Left hindlimb (tissue), 1 donor: ENCODE data around the gene CLEC18A.
A peak's percentile ranks its signal among the peaks of the same experiment; 100 is the strongest.
"Not testable (repeated sequence)": the region's sequence is repeated elsewhere in the genome, so short reads cannot be mapped to it uniquely, and the experiment has no call there.

Experiments used
- DNase-seq: peaks from one replicate; pipeline ENCODE4 v3.0.0-alpha.2; 2018

CLEC18A gene

DNA sequence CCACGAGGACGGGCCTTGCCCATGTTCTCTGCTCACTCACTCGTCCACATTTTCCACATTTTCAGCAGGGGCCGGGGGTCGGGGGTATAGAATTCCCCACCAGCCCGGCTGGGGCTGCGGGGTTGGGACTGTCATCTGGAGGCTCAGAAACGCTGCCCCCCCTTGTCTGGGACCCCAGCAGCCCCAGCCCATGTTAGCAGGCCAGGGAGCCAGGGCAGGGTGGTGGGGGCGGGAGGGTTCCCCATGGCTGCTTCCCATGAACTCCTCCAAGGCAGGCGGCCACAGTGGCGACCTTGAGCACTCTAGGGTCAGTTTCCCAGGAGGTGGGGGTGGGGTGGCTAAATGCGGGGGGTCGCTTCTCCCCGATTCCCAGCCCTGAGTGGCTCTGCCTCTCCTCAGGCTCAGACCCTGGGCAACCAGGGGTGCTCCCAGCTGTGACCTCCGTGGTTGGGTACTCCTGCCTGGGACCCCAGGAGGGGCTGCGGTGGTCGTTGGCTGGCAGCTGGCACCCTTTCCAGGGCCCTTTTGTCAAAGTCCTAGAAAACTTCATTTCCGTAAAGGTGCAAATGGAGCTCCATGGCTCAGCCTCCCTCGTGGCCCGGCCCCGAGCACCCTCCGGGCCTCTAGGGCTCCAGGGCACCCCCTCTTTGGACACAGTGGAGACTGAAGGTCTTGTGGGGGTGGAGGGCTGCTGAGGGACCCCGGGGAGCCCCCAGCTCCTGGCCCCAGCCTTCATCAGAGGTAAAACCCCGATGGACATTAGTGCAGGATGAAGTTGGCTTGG lies 1.6 kb downstream of the CLEC18A start:
- peak; percentile 13 for DNase-seq

DNA sequence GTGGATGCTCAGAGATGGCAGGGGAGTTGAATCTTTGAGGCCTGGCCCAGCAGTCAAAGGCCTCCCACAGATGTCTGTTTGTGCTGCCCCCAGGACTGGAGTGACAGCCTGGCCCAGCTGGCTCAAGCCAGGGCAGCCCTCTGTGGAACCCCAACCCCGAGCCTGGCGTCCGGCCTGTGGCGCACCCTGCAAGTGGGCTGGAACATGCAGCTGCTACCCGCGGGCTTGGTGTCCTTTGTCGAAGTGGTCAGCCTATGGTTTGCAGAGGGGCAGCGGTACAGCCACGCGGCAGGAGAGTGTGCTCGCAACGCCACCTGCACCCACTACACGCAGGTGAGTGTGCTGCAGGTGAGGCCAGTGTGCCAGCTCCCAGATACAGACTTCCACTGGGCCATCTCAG lies 3.1 kb downstream of the CLEC18A start:
- DNase-seq: peak; percentile 38

DNA sequence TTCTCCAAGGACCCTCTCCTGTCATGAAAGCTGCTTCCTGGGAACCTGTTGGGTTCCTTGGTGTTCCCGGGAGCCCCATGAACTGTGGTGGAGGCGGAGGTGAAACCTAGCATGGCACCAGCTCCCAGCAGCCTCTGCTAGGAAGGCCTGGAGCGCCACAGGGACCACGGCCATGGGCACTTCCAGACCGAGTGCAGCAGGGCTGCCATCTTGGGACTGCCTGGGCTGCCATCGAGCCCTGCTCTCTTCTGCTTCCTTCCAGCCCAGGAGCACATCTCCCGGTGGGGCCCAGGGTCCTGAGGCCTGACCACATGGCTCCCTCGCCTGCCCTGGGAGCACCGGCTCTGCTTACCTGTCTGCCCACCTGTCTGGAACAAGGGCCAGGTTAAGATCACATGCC lies 12.2 kb downstream of the CLEC18A start:
- not testable (repeated sequence) for DNase-seq

DNA sequence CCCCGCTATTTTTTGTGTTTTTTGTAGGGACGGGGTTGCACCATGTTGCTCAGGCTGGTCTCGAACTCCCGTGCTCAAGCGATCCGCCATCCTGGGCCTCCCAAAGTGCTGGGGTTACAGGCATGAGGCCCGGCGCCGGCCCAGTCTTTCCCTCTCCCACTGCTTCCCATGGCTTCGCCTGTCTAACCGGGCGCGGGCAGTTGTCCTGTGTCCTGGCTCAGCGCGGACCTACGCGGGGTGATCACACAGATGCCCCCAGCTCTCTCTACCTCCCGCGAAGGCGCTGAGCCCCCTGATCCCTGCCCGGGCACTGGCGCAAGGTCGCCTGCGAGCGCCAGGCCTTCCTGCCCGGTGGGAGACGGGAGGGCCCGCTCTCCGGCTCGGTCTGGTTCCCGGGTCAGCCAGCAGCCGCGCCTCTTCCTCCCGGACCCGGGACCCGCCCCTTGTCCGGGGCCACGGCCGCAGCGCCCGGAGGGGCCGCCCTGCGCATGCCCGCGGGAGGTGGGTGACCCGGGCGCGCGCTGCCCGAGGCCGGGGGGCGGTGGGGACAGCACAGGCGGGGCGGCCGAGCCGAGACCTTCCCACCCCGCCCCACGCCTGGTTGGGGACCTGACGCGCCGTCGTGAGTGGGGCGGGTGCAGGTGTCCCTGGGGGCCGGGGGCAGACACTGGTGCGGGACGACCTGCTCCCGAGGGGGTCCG lies 14.0 kb downstream of the CLEC18A start:
- not testable (repeated sequence) for DNase-seq

DNA sequence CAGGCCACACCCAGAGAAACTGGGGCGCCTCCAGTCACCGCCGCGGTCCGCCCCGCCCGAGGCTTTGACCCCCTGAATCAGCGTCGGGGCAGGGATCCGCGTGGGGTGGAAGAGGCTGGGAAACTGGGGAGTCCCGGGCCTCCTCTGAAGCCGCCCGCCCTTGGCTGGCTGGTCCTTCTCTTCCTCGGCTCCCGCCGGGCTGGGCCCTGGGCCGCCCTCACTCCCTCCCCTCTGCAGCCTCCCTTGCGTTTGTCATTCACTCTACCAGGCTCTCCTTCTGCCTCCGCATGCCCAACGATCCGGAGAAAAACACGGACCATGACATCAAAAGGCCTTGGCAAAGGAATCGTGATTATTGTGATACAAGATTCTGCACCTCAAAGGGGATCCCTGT lies 14.5 kb downstream of the CLEC18A start:
- DNase-seq: not testable (repeated sequence)

DNA sequence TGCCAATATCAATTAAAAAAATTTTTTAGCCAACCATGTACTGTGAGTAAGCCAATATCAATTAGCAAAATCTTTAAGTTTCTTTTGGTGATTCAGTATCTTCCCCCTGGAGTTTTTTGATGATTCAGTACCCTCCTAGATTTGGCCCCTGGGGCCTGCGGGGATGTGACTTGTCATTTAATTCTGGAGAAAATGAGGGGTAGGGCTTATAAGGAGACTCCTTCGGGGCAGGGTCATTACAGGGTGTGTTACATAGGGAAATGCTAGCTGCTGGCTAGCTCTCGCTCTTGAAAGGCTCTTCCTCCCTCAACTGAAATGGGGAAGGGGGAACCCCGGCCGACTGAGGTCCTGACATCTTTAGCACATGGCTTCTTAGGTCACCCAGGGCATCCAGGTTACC lies 16.6 kb downstream of the CLEC18A start:
- not testable (repeated sequence) for DNase-seq

DNA sequence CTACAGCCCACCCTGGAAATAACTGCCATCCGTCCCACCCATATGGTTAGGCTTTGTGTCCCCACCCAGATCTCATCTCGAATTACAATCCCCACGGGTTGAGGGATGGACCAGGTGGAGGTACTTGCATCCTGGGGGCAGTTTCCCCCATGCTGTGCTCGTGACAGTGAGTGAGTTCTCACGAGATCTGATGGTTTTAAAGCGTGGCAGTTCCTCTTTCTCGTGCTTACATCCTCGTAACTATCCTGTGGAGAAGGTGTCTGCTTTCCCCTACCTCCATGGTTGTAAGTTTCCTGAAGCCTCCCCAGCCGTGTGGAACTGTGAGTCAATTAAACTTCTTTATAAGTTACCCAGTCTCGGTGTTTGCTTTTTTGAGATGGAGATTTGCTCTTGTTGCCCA lies 17.0 kb downstream of the CLEC18A start:
- DNase-seq: not testable (repeated sequence)

DNA sequence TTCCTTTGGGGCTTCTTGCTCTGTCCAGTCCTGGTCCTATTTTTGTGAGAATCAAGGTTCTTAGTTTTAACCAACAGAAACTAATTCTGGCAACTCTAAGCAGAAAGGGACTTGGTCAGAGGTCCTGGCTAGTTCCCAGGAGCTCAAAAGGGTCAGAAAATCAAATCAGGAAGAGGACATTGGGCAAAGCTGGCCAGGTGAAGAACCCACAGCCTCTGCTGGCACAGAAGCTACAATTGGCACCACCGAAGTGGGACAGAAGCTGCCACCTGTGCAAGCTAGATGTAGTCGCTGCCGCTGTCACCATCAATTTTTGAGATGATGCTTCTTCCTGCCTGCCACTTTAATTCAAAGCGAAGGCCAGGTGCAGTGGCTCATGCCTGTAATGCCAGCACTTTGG lies 18.5 kb downstream of the CLEC18A start:
- not testable (repeated sequence) for DNase-seq

DNA sequence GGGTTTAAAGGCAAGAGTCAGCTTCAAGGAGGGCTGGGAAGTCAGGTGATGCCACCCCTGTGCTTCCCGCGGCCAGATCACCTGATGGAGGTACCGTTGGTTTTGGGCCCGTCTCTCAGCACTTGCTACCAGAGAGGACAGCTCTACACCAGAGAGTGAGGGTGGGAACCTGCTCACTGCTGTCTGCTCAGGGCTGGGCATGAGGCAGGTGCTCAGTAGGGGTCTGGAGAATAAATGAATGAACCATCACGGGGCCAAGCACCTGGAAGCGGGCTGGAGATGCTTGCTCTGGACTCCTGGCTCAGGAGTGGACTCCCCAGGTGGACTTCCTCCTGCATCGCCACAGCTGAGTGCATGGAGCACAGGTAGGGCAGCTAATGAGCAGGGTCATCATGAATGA lies 21.0 kb downstream of the CLEC18A start:
- DNase-seq: not testable (repeated sequence)

DNA sequence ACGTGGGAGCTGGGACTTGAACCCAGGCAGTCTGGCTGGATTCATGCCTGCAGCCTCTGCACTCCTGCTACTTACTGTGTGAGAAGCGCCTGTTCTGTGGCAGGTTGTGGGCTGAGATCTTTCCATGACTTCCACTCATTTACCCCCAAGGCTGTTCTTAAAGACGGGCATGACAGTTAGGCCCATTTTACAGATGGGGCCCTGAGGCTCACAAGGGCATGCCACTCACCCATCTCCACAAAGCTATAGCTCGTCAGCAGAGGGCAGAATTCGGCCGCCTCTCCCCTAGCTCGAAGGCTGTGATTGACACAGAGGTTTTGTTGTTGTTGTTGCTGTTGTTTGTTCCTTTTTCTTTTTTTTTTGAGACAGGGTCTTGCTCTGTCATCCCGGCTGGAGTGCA lies 21.8 kb downstream of the CLEC18A start:
- DNase-seq: not testable (repeated sequence)

DNA sequence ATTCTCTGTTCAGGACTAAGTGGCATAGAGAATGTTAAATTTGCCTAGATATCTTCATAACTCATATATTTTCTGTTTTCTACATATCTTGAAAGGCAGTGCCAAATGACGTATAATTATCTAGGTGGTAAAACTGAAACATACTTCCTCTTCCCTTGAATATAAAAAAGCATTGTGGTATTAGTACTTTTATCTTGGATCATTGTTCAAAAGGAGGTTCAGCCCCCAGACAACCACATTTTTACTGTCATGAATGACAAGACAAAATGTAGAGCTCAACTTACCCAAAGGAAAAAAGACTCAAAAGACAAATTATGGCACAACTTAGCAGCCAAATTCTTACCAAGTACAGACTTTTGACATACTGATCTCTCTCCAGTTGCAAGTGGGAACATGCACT lies 34.1 kb downstream of the CLEC18A start:
- DNase-seq: not testable (repeated sequence)

DNA sequence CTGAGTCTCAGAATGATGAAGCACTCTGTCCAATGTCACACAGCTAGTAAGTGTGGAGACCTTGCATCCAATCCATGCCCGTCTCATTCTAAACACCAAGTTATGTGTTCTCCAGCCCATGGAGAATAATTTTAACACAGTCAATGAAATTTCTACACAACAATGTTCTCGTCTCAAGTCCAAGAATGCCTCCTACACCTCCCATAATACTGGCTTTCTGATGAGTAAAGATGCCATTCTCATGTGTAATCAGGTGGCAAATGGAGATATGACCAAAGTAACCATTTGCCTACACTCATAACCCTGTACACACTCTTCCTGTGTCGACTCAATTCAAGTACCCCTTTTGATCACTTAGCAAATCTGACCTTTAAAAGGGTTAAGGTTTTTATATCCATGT lies 46.8 kb downstream of the CLEC18A start:
- not testable (repeated sequence) for DNase-seq

DNA sequence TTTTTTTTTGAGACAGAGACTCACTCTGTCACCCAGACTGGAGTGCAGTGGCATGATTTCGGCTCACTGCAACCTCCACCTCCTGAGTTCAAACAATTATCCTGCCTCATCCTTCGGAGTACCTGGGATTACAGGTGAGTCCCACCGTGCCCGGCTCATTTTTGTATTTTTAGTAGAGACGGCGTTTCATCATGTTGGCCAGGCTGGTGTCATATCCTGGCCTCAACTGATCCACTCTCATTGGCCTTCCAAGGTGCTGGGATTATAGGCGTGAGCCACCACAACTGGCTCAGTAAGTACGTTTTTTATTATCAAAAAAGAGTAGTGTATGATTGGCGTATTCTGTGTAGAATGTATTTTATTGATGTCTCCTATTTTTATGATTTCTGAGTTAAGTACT lies 48.7 kb downstream of the CLEC18A start:
- not testable (repeated sequence) for DNase-seq

DNA sequence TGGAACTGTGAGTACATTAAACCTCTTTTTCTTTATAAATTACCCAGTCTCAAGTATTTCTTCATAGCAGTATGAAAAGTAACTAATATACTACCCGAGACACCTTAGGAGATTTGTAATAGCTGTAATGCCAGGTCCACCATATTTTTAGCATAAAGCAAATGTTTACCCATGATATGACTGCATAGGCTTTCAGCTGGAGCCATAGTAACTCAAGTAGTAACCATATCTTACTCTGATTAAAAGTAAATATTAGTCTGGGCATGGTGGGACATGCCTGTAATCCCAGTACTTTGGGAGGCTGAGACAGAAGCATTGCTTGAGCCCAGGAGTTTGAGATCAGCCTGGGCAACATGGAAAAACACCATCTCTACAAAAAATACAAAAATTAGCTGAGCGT lies 52.4 kb downstream of the CLEC18A start:
- not testable (repeated sequence) for DNase-seq

DNA sequence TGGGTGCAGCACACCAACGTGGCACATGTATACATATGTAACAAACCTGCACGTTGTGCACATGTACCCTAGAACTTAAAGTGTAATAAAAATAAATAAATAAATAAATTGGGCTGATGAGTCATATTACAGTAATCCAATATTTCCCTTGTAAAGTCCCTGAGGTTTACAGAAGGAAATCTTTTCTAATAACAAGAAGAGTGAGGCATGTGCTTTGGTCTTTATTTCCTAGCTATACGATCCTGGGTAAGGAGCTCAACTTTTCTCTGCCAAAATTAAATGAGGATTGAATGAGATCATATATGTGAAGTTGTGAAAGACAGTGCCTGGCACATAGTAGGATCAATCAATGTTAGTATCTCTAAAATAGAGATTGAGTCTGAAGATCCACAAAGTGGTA lies 57.5 kb downstream of the CLEC18A start:
- DNase-seq: not testable (repeated sequence)

DNA sequence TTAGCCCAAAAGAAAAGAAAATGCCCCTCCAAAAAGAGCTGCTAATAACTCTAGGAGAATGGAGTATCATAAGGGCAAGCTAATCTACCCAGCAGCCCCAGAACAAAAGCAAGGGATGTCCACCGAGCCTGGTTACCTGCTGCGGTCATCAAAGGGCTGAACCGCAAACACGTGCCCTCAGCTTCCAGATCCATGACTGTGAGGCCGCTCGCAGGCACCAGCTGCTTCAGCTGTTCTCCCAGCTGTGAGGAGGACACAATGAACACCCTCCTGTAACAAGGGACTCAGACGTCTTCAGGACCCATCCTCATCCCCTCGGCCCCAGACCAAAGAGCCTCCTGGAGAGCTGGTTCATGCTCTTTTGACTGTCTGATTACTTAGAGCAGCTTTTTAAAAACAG lies 59.5 kb downstream of the CLEC18A start:
- DNase-seq: not testable (repeated sequence)

DNA sequence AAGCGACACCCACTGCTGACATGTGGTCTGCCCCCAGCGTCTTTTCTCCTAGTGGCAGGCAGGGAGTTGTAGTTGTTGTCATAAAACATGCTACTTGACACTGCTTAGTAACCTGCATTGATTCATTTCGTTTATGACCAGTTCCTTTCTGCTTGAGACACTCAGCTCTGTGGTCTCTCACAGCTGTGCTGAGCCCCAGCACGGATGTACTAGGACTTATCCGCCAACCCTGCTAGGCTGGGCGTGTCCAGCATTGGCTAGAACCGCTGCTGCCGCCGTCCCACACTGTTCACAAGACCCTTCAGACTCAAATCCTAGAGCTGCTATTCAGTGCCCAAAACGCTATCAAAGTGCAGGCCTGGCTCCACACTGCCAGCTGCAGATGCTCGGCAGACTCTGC lies 60.0 kb downstream of the CLEC18A start:
- DNase-seq: not testable (repeated sequence)

DNA sequence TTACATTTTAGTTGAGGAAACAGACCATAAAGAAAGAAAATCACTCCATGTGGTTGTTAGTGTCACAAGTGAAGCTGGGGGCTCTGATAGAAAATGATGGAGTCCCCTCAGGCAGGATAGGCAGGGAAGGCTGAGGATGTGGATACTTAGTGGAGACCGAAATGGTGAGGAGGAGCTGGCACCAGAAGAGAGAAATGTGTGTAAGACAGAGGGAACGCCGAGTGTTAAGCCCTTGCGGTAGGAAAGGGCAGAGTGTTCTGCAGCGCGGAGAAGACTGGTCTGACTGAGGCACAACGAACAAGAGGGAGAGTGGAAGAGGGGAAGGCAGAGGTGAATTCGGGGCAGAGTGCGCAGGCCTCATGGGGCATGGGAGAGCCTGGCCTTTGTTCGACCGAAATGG lies 61.2 kb downstream of the CLEC18A start:
- not testable (repeated sequence) for DNase-seq

DNA sequence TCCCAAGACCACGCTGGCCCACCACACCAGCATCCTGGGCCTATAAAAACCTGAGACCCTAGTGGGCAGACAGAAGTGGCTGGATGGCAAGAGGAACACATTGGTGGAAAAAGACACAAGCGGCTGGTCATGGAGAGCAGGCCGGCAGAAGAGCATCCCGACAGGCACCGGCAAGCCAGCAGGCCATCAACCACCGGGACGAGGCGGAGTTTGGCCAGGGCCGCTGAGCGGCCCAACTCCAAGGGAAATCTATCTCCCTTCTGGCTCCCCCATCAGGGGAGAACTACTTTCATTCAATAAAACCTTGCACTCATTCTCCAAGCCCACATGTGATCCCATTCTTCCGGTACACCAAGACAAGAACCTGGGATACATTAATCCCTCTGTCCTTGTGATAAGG lies 61.8 kb downstream of the CLEC18A start:
- not testable (repeated sequence) for DNase-seq
